HG03103 (cell line): ENCODE measurements around the gene PEX14.

Source experiments
- ATAC-seq: cut with Tn5 transposase; IDR thresholded peaks from one replicate; pipeline ENCODE4 v1.9.1; 2021; ENCODE audit warnings: low read depth; ENCODE audit not compliant: unreplicated experiment

The PEX14 gene

DNA sequence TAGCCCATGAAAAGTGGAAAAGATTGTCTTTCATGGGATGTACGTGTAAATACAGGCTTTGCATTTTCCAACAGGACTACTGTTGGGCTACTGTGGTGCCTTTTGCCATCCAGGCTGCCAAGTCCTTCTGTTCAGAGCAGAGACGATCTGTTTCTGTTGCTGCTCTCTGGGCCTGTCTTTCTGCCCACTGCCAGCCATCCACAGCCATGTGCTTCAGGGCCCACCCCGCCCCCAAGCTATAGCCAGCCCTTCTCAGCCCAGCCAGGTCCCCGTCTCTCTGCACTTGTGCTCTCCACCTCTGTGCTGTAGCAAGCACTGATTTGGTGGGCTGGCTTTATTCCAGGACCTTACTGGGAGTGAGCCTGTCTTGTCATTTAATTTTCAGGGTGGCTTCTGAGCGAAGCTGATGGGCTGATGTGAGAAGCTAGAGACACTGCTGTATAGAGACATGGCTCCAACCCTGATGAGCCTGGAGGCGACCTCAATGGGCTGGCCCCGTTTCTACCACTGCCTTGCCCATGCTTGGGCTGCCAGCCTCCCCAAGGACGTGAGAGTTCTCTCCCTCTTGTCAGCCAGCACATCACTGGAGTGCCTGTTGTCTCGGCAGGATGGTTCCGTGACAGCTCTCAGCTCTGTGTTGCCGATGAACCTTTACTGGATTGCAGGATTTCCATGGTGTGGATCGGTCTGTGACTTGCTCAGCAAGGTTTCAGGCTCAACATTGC is 137.8 kb downstream of the PEX14 start:
- ATAC-seq: no peak

- no peak for ATAC-seq
These were observed 138.6 kb downstream of the PEX14 start for GRCh38 chr1:10613340-10613739.

- ATAC-seq: no peak
These were observed 139.1 kb downstream of the PEX14 start for GRCh38 chr1:10613861-10614260.

DNA sequence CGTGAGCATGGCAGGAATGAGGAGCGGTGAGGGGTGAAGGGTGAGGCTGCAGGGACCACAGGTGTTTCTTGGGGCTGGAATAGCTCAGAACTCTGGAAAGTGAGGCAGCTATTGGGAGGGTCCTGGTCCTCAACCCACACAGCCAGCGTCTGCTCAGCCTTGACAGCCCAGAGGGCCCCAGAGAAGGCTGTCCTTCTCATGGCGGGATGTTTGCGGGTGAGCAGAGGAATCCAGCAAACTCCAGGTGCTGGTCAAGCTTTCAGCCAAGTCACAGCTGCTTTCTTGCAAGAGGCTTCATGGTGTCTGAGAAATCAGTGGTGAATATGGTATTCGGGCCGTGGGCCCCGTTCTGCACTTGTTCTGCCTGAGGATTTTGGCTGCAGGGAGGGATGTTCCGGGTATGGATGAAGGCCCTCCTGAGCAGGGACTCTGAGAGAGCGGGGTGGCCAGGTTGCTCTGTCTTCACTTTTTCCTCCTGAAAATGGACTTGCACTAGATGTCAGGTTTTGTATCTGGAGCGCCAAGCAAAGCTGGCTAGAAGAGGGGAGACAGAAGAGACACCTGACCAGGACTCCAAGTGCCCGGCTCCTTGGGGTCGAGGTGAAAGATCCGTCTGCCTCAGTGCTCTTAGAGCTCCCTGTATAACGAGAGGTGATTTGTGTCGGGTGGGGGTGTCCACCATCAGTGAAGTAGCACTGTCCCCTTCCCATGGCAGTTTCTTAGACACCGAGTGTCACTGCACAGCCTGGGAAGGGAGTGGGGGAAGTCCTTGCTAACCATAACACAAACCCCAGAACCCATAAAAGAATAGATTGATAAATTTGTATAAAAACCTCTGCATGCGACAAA is 139.9 kb downstream of the PEX14 start:
- no peak for ATAC-seq

GRCh38 chr1:10615332-10615731 is 140.6 kb downstream of the PEX14 start:
- ATAC-seq: no peak

DNA sequence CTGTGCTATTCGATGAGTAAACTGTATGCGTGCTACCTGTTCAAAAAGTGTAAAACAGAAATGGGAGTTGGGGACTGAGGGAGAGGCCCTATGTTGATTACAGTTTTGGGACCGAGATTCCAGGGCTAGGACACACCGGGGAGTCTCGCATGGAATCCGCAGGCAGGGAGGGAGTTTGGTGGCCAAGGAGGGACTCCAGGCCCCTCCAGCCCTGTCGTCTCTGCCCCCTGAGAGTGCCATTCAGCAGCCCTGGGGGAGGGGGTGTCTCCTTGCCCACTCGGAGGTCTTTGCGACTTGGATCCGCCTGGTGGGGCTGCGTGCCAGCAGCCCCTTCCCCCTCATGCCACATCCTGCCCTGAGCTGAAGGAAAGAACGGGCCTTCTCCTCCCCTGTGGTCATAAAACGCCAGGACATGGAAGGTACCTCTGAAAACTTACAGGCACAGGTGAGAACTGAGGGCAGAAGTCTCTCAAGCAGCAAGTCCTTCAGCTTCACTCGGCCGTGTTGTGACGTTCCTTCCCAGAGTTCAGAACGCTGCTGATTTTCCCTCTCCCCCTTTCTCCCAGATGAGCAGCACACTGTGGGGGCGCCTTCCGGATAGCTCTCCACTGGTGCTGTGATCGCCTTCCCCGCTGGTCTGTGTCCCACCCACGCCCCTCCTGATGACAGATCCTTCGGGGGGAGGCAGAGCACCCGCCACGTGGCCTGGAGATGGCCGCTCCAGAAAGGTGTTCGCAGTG is 141.4 kb downstream of the PEX14 start:
- ATAC-seq: no peak

DNA sequence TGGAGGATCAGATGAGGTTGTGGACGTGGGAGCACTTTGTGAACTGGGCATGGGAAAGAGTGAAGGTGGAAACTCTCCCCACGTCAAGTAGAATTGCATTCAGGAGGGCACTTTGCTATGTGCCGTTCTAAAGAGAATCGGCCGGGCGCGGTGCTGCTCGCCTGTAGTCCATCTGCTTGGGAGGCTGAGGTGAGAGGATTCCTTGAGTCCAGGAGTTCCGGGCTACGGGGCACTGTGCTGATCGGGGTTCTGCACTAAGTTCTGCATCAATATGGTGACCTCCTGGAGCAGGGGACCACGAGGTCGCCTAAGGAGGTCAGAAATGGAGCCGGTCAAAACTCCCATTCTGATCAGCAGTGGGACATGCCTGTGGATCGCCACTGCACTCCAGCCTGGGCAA is 141.9 kb downstream of the PEX14 start:
- no peak for ATAC-seq

DNA sequence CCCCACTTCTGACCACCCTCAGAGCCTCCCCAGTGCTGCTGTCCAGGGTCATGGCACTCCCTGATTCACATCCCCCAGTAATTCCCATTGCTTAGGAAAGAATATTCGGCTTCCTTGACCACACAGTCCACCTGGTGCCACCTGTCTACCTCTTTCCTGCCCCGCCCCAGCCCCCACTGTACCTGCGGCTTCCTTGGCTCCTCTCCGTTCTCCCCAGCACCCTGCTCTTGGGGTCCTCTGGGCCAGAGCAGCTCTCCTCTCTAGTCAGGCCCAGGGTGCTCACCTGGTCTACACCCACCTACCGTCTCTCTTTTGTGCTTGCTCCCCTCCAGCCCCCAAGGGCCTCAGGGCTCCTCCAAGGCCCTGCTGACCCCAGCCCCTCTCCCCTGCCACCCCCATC is 142.6 kb downstream of the PEX14 start:
- ATAC-seq: no peak

- no peak for ATAC-seq
These were observed 143.5 kb downstream of the PEX14 start for GRCh38 chr1:10617931-10618885.

GRCh38 chr1:10620776-10621175 is 146.0 kb downstream of the PEX14 start:
- no peak for ATAC-seq

DNA sequence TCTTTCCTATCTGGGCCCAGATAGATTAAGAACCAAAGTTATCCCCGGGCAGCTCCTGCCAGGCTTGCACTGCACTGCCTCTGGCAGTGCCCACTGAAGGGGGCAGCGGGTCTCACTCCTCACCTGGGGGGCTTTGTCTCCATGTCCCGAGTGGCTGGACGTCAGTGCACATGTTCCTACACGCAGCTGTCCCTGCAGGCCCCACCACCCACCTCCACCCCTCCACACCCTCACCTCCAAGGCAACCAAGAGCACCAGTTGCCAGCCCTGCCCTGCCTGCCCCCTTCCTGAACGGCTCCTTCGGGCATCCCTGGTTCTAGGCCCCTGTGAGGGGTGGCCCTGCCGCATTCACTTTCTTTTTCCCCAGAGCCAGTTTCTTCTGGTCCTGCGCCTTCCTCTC is 147.2 kb downstream of the PEX14 start:
- ATAC-seq: no peak

DNA sequence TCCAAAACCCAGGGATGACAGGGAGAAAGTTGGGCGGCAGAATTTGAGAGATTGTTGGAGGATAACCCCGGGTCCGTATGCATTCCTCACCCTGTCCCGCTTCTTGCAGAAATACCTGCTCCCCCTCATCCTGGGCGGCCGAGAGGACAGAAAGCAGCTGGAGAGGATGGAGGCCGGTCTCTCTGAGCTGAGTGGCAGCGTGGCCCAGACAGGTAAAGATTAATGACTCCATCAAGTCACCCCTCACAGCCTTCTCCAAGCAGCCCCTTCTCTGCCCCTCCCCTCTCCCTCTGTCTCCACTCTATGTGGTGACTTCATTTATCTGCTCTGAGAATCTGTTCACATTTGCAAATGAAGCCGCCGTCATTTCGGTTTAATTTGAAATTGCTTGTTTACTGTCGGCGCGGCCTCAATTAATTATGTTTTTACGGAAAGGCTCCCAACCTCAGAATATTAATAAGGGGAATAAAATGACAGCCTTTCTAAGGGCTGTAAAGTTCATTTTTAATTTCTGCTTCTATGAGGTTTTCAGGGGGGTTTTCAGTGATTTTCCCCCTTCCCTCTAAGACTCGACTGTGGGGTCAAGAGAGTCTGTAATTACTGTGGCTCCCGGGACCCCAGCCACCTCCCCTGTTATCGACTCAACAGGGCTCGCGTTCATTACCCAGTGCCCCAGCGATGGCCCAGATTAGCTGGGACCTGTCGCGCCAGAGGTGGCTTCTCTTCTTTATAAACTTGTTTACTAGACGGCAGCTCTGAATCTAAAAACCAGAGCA is 148.3 kb downstream of the PEX14 start:
- ATAC-seq: no peak

DNA sequence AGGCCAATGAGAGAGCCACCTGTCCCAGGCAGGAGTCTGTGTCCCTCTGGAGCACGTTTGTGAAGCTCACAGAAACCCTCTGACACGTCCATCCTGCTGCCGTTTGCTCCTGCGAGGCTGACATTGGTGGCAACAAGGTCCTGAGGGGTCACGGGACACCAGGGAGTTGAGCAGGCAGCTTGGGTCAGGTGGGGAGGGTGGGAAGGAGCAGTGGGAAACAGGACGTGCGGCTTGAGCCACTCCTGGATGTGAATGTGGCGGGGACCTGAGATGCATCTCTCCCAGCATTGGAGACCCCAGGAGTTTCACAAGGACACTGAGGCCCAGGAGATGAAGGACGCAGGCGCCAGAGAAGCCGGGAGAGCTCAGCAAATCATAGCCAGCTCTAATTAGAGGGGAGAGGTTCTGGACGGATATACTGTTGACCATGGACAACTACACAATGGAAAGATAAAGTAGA is 149.0 kb downstream of the PEX14 start:
- ATAC-seq: no peak

DNA sequence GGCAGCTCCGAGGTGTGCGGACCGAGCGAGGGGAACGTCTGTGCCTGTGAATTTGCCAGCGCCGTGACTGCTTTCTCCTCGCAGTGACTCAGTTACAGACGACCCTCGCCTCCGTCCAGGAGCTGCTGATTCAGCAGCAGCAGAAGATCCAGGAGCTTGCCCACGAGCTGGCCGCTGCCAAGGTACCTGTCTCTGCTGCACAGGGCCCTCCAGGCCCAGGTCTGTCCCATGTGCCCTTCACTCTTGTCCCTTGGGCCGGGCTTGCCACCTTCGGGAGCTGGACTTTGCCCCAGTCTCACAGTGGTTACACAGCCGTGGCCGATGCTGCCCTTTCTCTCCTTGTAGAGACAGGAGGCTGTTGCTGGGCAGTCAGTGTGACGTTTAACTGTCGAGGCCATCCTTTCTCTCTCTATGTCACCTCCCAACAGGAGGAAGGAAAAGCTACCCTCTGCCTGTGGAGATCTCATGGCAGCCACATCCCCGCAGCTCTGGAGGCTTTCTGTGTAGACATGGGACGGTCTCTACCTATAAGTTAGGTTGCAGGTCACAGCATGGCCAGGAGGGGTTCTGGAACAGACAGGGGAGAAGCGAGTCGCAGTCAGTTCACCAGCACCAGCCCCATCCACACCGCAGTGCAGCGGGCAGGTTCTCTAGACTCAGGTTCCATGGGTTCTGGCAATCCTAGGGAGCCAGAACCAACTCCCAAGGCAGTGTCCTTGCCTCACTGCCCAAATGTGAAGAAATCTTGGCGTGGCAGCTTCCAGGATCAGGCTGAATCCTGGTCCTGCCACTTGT is 149.7 kb downstream of the PEX14 start:
- no peak for ATAC-seq

DNA sequence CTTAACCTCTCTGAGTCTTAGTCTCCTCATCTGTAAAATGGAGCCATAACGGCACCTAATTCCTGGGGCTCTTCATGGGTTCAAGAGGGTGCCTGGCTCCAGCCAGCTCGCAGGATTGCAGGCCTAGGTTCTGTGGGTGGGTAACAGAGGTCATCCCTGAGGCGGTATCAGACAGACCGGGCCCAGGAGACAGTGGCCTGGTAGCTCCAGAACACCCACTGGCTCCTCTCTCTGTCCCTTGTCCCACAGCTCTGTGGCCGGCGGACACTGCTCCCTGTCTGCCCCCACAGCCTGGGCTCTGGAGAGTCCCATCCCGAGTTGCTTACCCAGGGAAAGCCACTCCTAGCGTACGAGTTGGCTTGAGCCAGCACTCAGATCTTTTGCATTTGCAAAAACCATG is 150.3 kb downstream of the PEX14 start:
- ATAC-seq: no peak

DNA sequence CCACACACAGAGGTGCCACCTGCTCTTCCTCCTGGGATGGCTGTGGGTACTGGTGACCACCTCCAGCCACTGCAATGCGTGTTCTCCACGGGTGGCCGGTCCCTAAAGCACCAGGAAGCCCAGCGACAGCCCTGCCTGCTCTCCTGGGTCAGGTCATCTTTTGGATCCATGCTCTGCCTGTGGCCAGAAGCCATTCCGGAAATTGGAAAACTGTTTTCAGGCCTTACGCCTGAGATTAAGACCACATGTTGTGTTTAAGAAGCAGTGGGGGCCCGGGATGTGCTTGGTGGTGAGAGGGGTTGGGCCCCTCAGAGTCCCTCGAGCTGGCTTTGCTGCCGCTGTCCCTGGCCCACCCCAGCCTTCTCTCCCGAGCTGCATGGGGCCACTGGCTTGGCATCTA is 150.8 kb downstream of the PEX14 start:
- no peak for ATAC-seq

DNA sequence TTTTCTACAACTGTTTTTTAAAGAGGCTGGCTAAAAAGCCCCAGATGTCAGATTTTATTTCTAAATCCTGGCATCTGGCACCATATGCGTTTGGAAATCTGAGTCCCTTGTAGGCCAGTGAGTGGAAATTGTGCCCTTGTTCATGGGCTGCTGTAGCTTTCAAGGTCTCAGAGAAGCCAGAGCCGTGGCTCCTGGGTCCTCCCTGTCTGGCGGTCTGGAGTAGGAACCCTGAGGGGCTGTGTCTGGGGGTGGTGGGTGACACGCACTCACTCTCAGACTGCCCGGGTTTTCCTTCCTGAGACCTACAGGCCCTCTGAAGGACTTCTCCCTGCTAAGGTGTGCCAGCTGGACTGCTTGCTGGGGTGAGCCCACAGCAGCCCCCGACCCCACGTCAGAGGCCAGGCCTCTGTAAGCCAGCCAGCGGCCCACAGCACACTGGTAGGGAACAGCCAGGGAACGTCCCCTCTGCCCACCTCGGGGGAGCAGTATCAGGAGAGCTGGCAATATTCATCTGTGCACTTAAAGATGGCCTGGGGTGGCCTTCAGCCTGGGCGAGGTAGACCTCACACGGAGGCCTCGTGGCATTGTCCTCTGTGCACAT is 151.5 kb downstream of the PEX14 start:
- no peak for ATAC-seq

- no peak for ATAC-seq
These were observed 152.2 kb downstream of the PEX14 start for GRCh38 chr1:10626791-10627410.
